SK-N-SH treated with all-trans-retinoic acid at 6 μM for 48 hours (cell line): ENCODE data around the gene CR1.

ENCODE experiments used
- ARNTL ChIP-seq: fragments of 450-650 bp; formaldehyde crosslinking; IDR thresholded peaks from 2 replicates; pipeline ENCODE4 v1.5.0; 2020; ENCODE audit warnings: low read depth, mild to moderate bottlenecking, moderate library complexity, borderline replicate concordance
- CREB5 ChIP-seq: fragments of 250-450 bp; sonication (Bioruptor Pico); IDR thresholded peaks from 2 replicates; pipeline ENCODE4 v1.5.1; 2020; ENCODE audit warnings: low read depth, mild to moderate bottlenecking, moderate library complexity
- CSDC2 ChIP-seq: fragments of 250-450 bp; sonication (Bioruptor Pico); IDR thresholded peaks from 2 replicates; pipeline ENCODE4 v1.5.0; 2020; ENCODE audit warnings: mild to moderate bottlenecking, moderate library complexity
- ESRRG ChIP-seq: fragments of 250-450 bp; sonication (Bioruptor Pico); IDR thresholded peaks from 2 replicates; pipeline ENCODE4 v1.6.1; 2021; ENCODE audit warnings: mild to moderate bottlenecking
- ISL1 ChIP-seq: fragments of 250-450 bp; sonication (Bioruptor Pico); IDR thresholded peaks from 2 replicates; pipeline ENCODE4 v2.1.2; 2022; ENCODE audit warnings: mild to moderate bottlenecking, moderate library complexity
- PATZ1 ChIP-seq: fragments of 250-450 bp; sonication (Bioruptor Pico); IDR thresholded peaks from 2 replicates; pipeline ENCODE4 v1.8.0; 2020; ENCODE audit warnings: mild to moderate bottlenecking, moderate library complexity, borderline replicate concordance
- POU6F1 ChIP-seq: fragments of 250-450 bp; sonication (Bioruptor Pico); IDR thresholded peaks from 2 replicates; pipeline ENCODE4 v1.8.0; 2021; ENCODE audit warnings: low read depth, mild to moderate bottlenecking, moderate library complexity, borderline replicate concordance
- RARB ChIP-seq: fragments of 250-450 bp; sonication (Bioruptor Pico); IDR thresholded peaks from 2 replicates; pipeline ENCODE4 v1.8.0; 2021; ENCODE audit warnings: mild to moderate bottlenecking, moderate library complexity
- TCF4 ChIP-seq: fragments of 250-450 bp; sonication (Bioruptor Pico); IDR thresholded peaks from 2 replicates; pipeline ENCODE4 v1.8.0; 2021; ENCODE audit warnings: mild to moderate bottlenecking, moderate library complexity, borderline replicate concordance
- TOX ChIP-seq: fragments of 250-450 bp; sonication (Bioruptor Pico); IDR thresholded peaks from 2 replicates; pipeline ENCODE4 v1.8.0; 2021; ENCODE audit warnings: mild to moderate bottlenecking, moderate library complexity, borderline replicate concordance
- ZFP3 ChIP-seq: fragments of 250-450 bp; sonication (Bioruptor Pico); IDR thresholded peaks from 2 replicates; pipeline ENCODE4 v1.5.0; 2020; ENCODE audit warnings: mild to moderate bottlenecking, moderate library complexity
- ZFP30 ChIP-seq: fragments of 450-650 bp; formaldehyde crosslinking; IDR thresholded peaks from 2 replicates; pipeline ENCODE4 v1.5.0; 2022; ENCODE audit warnings: mild to moderate bottlenecking, moderate library complexity
- ZNF8 ChIP-seq: fragments of 450-650 bp; formaldehyde crosslinking; IDR thresholded peaks from 2 replicates; pipeline ENCODE4 v1.5.0; 2020; ENCODE audit warnings: mild to moderate bottlenecking, moderate library complexity

- TF ChIP-seq PATZ1 (CRISPR knock-in tag) (no peak), ISL1 (CRISPR knock-in tag) (no peak), CREB5 (CRISPR knock-in tag) (no peak), ARNTL (CRISPR knock-in tag) (no peak), POU6F1 (CRISPR knock-in tag) (no peak), TOX (CRISPR knock-in tag) (no peak), ZNF8 (no peak), ZFP30 (CRISPR knock-in tag) (no peak), TCF4 (CRISPR knock-in tag) (no peak), CSDC2 (CRISPR knock-in tag) (no peak), ZFP3 (CRISPR knock-in tag) (no peak), ESRRG (CRISPR knock-in tag) (no peak), RARB (CRISPR knock-in tag) (no peak)
Observed at GRCh38 chr1:207503950-207504349, 8.0 kb downstream of the CR1 start.
